Measurements from ENCODE around the gene SH3TC1.

DNA sequence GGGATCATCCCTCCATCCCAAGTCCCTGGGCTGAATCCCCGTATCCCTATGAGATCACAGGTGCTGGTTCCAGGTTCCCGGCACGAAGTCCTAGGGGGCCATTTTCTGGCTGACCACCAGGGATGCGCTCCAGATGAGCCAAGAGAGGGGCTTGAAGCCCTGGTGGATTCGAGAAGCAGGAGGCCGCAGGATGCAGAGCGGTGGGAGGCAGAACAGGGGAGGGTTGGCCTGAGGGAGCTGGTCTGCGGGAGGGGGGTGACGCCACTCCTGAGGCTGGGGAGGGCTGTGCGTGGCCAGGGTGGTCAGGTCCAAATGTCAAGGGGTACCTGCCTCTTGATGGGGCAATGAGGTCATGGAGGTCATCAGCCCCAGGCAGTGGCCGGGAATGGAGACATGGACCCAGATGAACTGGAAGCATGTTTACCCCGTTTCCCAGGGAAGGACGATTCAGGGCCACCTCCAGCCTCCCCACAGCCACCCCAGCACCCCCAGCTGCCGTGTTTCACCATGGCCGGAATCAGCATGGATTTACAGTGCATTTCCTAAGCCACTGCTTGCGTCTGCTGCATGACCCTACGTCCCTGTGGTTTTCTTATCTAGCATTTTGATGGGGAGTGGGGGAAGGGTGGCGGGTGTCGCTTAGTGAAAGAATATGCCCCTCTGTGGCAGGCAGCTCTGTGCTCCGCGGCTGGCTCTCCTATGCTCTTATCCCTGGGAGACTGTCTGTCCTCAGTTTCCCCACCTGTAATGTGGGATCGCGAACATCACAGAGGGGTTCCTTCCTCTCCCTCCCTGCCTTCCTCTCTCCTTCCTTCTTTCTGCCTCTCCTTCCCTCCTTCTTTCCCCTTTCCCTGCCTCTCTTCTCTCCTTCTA, 53.4 kb downstream of the SH3TC1 start:
- TF ChIP-seq EZH2 (IDR thresholded peaks at IDR 0.05; ENCODE audit: borderline replicate concordance, low read length) (no peak), CTCF (IDR thresholded peaks at IDR 0.05; ENCODE audit: low read length) (no peak)
